ENCODE measurements around the gene CCDC83.

Gene CCDC83

GRCh38 chr11:85934596-85935169 lies 79.5 kb downstream of the CCDC83 start:
- H3K27me3 ChIP-seq (ENCODE audit: control insufficient read depth in 1 of 2, insufficient read depth in 1 of 2, low read length in 2 of 2): no peaks in the 10 kb centered on the region
- H3K18ac ChIP-seq (ENCODE audit: low read depth in 1 of 2, low read length in 2 of 2): no peak overlapping the region
- peak overlapping the region; percentile 58 for H3K9ac ChIP-seq (ENCODE audit: low read length)
- no peak for DNase-seq
- no peak overlapping the region for H2BK12ac ChIP-seq (ENCODE audit: low read length in 2 of 2)
- H4K91ac ChIP-seq (ENCODE audit: low read length): no peak overlapping the region
- no peaks in the 10 kb centered on the region for H3K4me1 ChIP-seq (ENCODE audit: control insufficient read depth, insufficient read depth, low read depth, low read length)
- no peak overlapping the region for H3K27ac ChIP-seq (ENCODE audit: low read length, poor library complexity, severe bottlenecking)
- no peak overlapping the region for H2AFZ ChIP-seq (ENCODE audit: low read depth, low read length)
- peaks cover 0 to 7% of the 10 kb centered on the region in 2 experiments for H3K36me3 ChIP-seq (ENCODE audit: control insufficient read depth in 1 of 2, insufficient read depth in 2 of 2, low read depth in 1 of 2, low read length in 2 of 2)
- H3K4ac ChIP-seq (ENCODE audit: low read depth in 1 of 2, low read length in 2 of 2): no peak overlapping the region
- H3K4me2 ChIP-seq (ENCODE audit: low read length, poor library complexity, severe bottlenecking): no peak overlapping the region
- no peaks in the 10 kb centered on the region for H3K79me1 ChIP-seq (replicated peaks; ENCODE audit: low read length, poor library complexity, severe bottlenecking)
- H3K4me3 ChIP-seq (ENCODE audit: insufficient read depth in 1 of 2, low read depth in 1 of 2, low read length in 2 of 2): peak overlapping the region in 1 of 2 experiments; percentile 60
- no peak overlapping the region for H3K23ac ChIP-seq (ENCODE audit: low read length in 2 of 2)
- H2BK5ac ChIP-seq (ENCODE audit: low read depth, low read length, poor library complexity, severe bottlenecking): no peak overlapping the region
- no peaks in the 10 kb centered on the region for H3K9me3 ChIP-seq (ENCODE audit: control insufficient read depth, low read length)
- H2BK120ac ChIP-seq (ENCODE audit: low read depth, low read length): no peak overlapping the region
- 97% methylated on average over 47 of the region's 47 CpGs for WGBS
- H3K14ac ChIP-seq (ENCODE audit: low read length in 2 of 2): no peak overlapping the region
- no peak overlapping the region for H4K8ac ChIP-seq (ENCODE audit: low read length)
- H2AK5ac ChIP-seq (ENCODE audit: low read length, severe bottlenecking): no peak overlapping the region
- H2BK15ac ChIP-seq (ENCODE audit: low read depth, poor library complexity, severe bottlenecking): no peak overlapping the region

GRCh38 chr11:85935751-85936150 lies 80.6 kb downstream of the CCDC83 start:
- Histone ChIP-seq H3K23ac (ENCODE audit: low read length in 2 of 2) (no peak overlapping the region), H3K9me3 (ENCODE audit: control insufficient read depth, low read length) (no peaks in the 10 kb centered on the region), H2BK5ac (ENCODE audit: low read depth, low read length, poor library complexity, severe bottlenecking) (no peak overlapping the region), H3K27me3 (ENCODE audit: control insufficient read depth in 1 of 2, insufficient read depth in 1 of 2, low read length in 2 of 2) (no peaks in the 10 kb centered on the region), H4K8ac (ENCODE audit: low read length) (no peak overlapping the region), H2AK5ac (ENCODE audit: low read length, severe bottlenecking) (no peak overlapping the region), H2AFZ (ENCODE audit: low read depth, low read length) (no peak overlapping the region), H3K79me1 (replicated peaks; ENCODE audit: low read length, poor library complexity, severe bottlenecking) (no peaks in the 10 kb centered on the region), H3K4me1 (ENCODE audit: control insufficient read depth, insufficient read depth, low read depth, low read length) (no peaks in the 10 kb centered on the region), H3K14ac (ENCODE audit: low read length in 2 of 2) (no peak overlapping the region), H3K36me3 (ENCODE audit: control insufficient read depth in 1 of 2, insufficient read depth in 2 of 2, low read depth in 1 of 2, low read length in 2 of 2) (peaks cover 0 to 7% of the 10 kb centered on the region in 2 experiments), H3K9ac (ENCODE audit: low read length) (no peak overlapping the region), H2BK15ac (ENCODE audit: low read depth, poor library complexity, severe bottlenecking) (no peak overlapping the region), H3K27ac (ENCODE audit: low read length, poor library complexity, severe bottlenecking) (no peak overlapping the region), H4K91ac (ENCODE audit: low read length) (no peak overlapping the region), H2BK120ac (ENCODE audit: low read depth, low read length) (no peak overlapping the region), H3K4me3 (ENCODE audit: insufficient read depth in 1 of 2, low read depth in 1 of 2, low read length in 2 of 2) (no peak overlapping the region), H3K18ac (ENCODE audit: low read depth in 1 of 2, low read length in 2 of 2) (no peak overlapping the region), H3K4ac (ENCODE audit: low read depth in 1 of 2, low read length in 2 of 2) (no peak overlapping the region), H2BK12ac (ENCODE audit: low read length in 2 of 2) (no peak overlapping the region), H3K4me2 (ENCODE audit: low read length, poor library complexity, severe bottlenecking) (no peak overlapping the region)
- no peak for DNase-seq
- 95% methylated on average over 10 of the region's 10 CpGs for WGBS

DNA sequence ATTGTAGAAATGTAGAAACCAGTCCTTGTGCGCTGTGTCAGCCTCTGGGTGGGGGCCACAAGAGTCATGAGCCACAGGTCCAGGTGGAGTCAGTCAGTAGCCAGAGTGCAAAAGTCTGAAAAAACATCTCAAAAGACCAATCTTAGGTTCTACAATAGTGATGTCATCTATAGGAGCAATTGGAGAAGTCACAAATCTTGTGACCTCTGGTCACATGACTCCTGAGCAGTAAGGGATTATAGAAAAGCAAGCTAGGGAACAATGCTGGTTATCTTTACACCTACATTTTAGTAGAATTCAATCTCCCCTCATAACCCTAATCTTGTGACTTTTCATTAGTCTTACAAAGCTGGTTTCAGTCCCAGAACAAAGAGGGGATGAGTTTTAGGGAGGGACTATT lies 82.7 kb downstream of the CCDC83 start:
- no peak overlapping the region for H3K23ac ChIP-seq (ENCODE audit: low read length in 2 of 2)
- H4K8ac ChIP-seq (ENCODE audit: low read length): no peak overlapping the region
- 100% methylated on average over 1 of the region's 1 CpG for WGBS
- no peak overlapping the region for H3K4me3 ChIP-seq (ENCODE audit: insufficient read depth in 1 of 2, low read depth in 1 of 2, low read length in 2 of 2)
- no peak for DNase-seq
- no peaks in the 10 kb centered on the region for H3K27me3 ChIP-seq (ENCODE audit: control insufficient read depth in 1 of 2, insufficient read depth in 1 of 2, low read length in 2 of 2)
- H3K9me3 ChIP-seq (ENCODE audit: control insufficient read depth, low read length): no peaks in the 10 kb centered on the region
- no peak overlapping the region for H2AFZ ChIP-seq (ENCODE audit: low read depth, low read length)
- H3K4ac ChIP-seq (ENCODE audit: low read depth in 1 of 2, low read length in 2 of 2): no peak overlapping the region
- H3K36me3 ChIP-seq (ENCODE audit: control insufficient read depth in 1 of 2, insufficient read depth in 2 of 2, low read depth in 1 of 2, low read length in 2 of 2): peaks cover 0 to 7% of the 10 kb centered on the region in 2 experiments
- H3K14ac ChIP-seq (ENCODE audit: low read length in 2 of 2): no peak overlapping the region
- H3K9ac ChIP-seq (ENCODE audit: low read length): no peak overlapping the region
- H4K91ac ChIP-seq (ENCODE audit: low read length): no peak overlapping the region
- no peak overlapping the region for H2AK5ac ChIP-seq (ENCODE audit: low read length, severe bottlenecking)
- no peaks in the 10 kb centered on the region for H3K79me1 ChIP-seq (replicated peaks; ENCODE audit: low read length, poor library complexity, severe bottlenecking)
- no peak overlapping the region for H2BK120ac ChIP-seq (ENCODE audit: low read depth, low read length)
- no peak overlapping the region for H2BK5ac ChIP-seq (ENCODE audit: low read depth, low read length, poor library complexity, severe bottlenecking)
- no peak overlapping the region for H2BK15ac ChIP-seq (ENCODE audit: low read depth, poor library complexity, severe bottlenecking)
- no peak overlapping the region for H3K4me2 ChIP-seq (ENCODE audit: low read length, poor library complexity, severe bottlenecking)
- H3K4me1 ChIP-seq (ENCODE audit: control insufficient read depth, insufficient read depth, low read depth, low read length): peaks cover 2% of the 10 kb centered on the region
- no peak overlapping the region for H3K18ac ChIP-seq (ENCODE audit: low read depth in 1 of 2, low read length in 2 of 2)
- H3K27ac ChIP-seq (ENCODE audit: low read length, poor library complexity, severe bottlenecking): no peak overlapping the region
- H2BK12ac ChIP-seq (ENCODE audit: low read length in 2 of 2): no peak overlapping the region

DNA sequence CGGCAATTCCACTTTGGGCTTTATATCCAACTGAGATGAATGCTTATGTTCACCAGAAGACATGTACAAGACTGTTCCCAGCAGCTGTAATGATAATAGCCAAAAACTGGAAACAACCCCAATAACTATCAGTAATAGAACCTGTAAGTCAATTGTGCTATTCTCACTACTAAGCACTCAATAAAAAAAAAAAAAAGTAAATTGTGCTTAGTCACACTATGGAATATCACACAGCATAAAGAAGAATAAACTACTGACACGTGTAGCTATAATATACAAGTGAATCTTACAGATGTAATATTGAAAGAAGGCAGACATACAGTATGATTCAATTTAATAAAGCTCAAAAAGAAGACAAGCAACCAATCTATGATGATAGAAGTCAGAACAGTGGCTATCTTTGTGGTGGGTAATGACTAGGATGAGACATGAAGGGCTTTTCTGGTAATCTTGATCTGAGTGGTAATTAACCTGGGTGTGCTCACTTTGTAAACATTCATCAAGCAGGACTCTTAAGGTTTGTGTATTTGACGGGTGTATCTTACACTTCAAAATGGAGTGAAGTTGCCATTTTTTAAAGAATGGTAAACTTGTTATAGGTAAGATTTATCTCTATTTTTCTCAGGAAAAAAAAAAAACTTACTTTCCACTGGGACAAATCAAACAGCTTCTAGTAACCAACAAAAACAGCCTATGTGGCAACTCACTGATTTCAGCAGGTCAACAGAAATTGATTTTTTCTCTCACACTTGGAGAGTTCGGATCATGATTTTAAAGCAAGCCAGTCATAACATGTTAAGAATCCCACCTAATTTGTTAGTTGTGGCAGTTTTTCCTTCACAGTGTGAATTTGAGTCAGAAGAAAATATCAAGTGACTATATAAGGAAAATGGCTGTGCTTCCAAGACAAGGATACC lies 84.2 kb downstream of the CCDC83 start:
- 100% methylated on average over 1 of the region's 4 CpGs for WGBS
- no peak overlapping the region for H2AFZ ChIP-seq (ENCODE audit: low read depth, low read length)
- no peak overlapping the region for H3K4me3 ChIP-seq (ENCODE audit: insufficient read depth in 1 of 2, low read depth in 1 of 2, low read length in 2 of 2)
- H2AK5ac ChIP-seq (ENCODE audit: low read length, severe bottlenecking): no peak overlapping the region
- H3K4ac ChIP-seq (ENCODE audit: low read depth in 1 of 2, low read length in 2 of 2): no peak overlapping the region
- no peak overlapping the region for H2BK12ac ChIP-seq (ENCODE audit: low read length in 2 of 2)
- no peak overlapping the region for H3K18ac ChIP-seq (ENCODE audit: low read depth in 1 of 2, low read length in 2 of 2)
- no peak overlapping the region for H4K91ac ChIP-seq (ENCODE audit: low read length)
- H3K14ac ChIP-seq (ENCODE audit: low read length in 2 of 2): no peak overlapping the region
- no peak overlapping the region for H3K23ac ChIP-seq (ENCODE audit: low read length in 2 of 2)
- no peaks in the 10 kb centered on the region for H3K79me1 ChIP-seq (replicated peaks; ENCODE audit: low read length, poor library complexity, severe bottlenecking)
- peaks cover 0 to 7% of the 10 kb centered on the region in 2 experiments for H3K36me3 ChIP-seq (ENCODE audit: control insufficient read depth in 1 of 2, insufficient read depth in 2 of 2, low read depth in 1 of 2, low read length in 2 of 2)
- no peak overlapping the region for H2BK120ac ChIP-seq (ENCODE audit: low read depth, low read length)
- no peaks in the 10 kb centered on the region for H3K9me3 ChIP-seq (ENCODE audit: control insufficient read depth, low read length)
- H3K27ac ChIP-seq (ENCODE audit: low read length, poor library complexity, severe bottlenecking): no peak overlapping the region
- peaks cover 2% of the 10 kb centered on the region for H3K4me1 ChIP-seq (ENCODE audit: control insufficient read depth, insufficient read depth, low read depth, low read length)
- no peak overlapping the region for H3K4me2 ChIP-seq (ENCODE audit: low read length, poor library complexity, severe bottlenecking)
- H3K9ac ChIP-seq (ENCODE audit: low read length): no peak overlapping the region
- H2BK5ac ChIP-seq (ENCODE audit: low read depth, low read length, poor library complexity, severe bottlenecking): no peak overlapping the region
- H2BK15ac ChIP-seq (ENCODE audit: low read depth, poor library complexity, severe bottlenecking): no peak overlapping the region
- H3K27me3 ChIP-seq (ENCODE audit: control insufficient read depth in 1 of 2, insufficient read depth in 1 of 2, low read length in 2 of 2): no peaks in the 10 kb centered on the region
- no peak for DNase-seq
- H4K8ac ChIP-seq (ENCODE audit: low read length): no peak overlapping the region

Measured in mesenchymal stem cell (in vitro differentiated cells and primary cell).